NT2/D1 (cell line): ENCODE measurements around the gene PRR23E.

ENCODE experiments used
- SUZ12 ChIP-seq: IDR thresholded peaks from 2 replicates; pipeline ENCODE4 v1.6.1; 2011; ENCODE audit not compliant: insufficient read length, insufficient read depth; ENCODE audit errors: extremely low read depth
- ZNF274 ChIP-seq: IDR thresholded peaks from 2 replicates; pipeline ENCODE4 v1.6.1; 2011; ENCODE audit warnings: mild to moderate bottlenecking, low read depth, low read length

GRCh38 chr3:127222664-127223063 is 29.7 kb downstream of the PRR23E start:
- TF ChIP-seq SUZ12 (no peak), ZNF274 (no peak)
